ENCODE results near the gene EML6.
A peak's percentile ranks its signal among the peaks of the same experiment; 100 is the strongest.

Gene EML6

DNA sequence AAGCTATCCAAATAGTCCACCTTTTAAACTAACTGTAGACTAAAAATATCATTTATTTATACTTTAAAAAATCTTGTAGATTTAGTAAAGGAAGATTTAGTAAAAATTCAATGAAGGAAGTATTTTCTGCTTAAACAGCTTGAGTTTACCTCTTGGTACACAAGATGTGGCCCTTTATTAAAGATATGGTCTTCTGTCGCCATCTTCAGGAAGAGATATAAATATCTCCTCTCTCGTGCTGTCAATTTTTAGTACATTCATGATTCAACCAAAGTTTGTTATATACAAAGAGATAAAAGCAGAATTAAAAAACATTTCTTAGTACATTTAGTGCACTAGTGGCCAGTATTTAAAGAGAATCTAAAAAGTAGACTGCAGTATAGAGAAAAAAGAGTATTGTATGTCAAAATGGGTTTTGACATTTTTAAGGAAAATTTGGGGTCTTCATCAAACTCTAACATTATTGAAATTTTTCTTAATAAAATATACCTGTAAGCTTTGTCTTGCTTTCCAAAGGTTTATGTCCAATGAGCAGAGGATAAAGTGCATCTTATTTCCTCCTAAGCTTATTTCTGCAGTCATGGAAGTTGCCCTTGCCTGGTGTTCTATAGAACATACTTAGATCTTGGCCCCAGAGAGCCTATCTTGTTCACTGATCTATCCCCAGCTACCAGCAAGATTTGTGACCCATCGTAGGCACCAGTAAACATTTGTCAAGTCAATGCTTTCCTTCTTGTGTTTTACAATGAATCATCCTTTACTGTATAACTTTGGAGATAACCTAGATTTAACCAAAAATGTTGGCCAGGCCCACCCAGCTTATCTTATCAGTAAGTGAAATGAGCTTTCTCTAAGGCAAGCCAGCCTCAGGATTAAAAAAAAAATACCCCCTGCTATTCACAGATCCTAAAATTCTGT is 18.5 kb upstream of the EML6 start:
- no peaks in the 10 kb centered on the region for H3K9me3 ChIP-seq (ENCODE audit: insufficient read depth, low read depth, low read length)

DNA sequence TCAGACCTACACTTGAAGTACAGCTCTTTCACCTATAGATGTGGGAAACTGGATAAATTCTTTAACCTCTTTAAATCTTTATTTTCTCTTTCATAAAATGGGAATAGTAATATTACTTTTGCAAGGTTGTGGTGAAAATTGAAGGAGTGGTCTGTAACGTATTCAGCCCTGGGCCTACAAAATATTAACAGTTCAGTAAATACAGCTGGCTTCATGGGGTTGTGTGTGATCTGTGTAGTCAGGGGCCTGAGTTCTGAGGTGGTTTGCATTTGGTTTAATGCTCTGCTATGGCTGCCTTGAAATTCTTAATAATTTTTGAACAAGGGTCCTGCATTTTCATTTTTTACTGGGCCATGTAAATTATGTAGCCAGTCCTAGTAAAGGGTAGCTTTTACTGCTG is 16.8 kb upstream of the EML6 start:
- Histone ChIP-seq H2AFZ (ENCODE audit: low read length) (no peak overlapping the region), H3K4me3 (ENCODE audit: low read length, poor library complexity, severe bottlenecking) (no peak overlapping the region), H3K36me3 (ENCODE audit: insufficient read depth, low read length) (no peaks in the 10 kb centered on the region), H4K20me1 (ENCODE audit: insufficient read depth, low read length, poor library complexity, severe bottlenecking) (no peaks in the 10 kb centered on the region), H3K79me2 (ENCODE audit: insufficient read depth, low read length) (no peaks in the 10 kb centered on the region), H3F3A (ENCODE audit: low read depth) (no peaks in the 10 kb centered on the region), H3K27me3 (ENCODE audit: insufficient read depth, low read length, poor library complexity, severe bottlenecking) (no peaks in the 10 kb centered on the region), H3K4me2 (ENCODE audit: low read depth, low read length, poor library complexity, severe bottlenecking) (no peak overlapping the region), H3K9ac (ENCODE audit: low read depth, low read length, poor library complexity, severe bottlenecking) (no peak overlapping the region), H3K9me2 (replicated peaks; ENCODE audit: low read depth, low read length) (no peaks in the 10 kb centered on the region), H3K4me1 (ENCODE audit: insufficient read depth, low read length, poor library complexity, severe bottlenecking) (no peaks in the 10 kb centered on the region), H3K9me3 (ENCODE audit: insufficient read depth, low read depth, low read length) (no peaks in the 10 kb centered on the region)
- no peak for TF ChIP-seq EZH2phosphoT487 (IDR thresholded peaks at IDR 0.05; ENCODE audit: borderline replicate concordance)
- TF ChIP-seq, protein P1, sequence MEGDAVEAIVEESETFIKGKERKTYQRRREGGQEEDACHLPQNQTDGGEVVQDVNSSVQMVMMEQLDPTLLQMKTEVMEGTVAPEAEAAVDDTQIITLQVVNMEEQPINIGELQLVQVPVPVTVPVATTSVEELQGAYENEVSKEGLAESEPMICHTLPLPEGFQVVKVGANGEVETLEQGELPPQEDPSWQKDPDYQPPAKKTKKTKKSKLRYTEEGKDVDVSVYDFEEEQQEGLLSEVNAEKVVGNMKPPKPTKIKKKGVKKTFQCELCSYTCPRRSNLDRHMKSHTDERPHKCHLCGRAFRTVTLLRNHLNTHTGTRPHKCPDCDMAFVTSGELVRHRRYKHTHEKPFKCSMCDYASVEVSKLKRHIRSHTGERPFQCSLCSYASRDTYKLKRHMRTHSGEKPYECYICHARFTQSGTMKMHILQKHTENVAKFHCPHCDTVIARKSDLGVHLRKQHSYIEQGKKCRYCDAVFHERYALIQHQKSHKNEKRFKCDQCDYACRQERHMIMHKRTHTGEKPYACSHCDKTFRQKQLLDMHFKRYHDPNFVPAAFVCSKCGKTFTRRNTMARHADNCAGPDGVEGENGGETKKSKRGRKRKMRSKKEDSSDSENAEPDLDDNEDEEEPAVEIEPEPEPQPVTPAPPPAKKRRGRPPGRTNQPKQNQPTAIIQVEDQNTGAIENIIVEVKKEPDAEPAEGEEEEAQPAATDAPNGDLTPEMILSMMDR (conservative IDR thresholded peaks at IDR 0.05; ENCODE audit: low read length): no peak

More for the DNA sequence above, 18.5 kb upstream of the EML6 start:
- Histone ChIP-seq H2AFZ (ENCODE audit: low read length) (no peak overlapping the region), H3K4me2 (ENCODE audit: low read depth, low read length, poor library complexity, severe bottlenecking) (no peak overlapping the region), H3K79me2 (ENCODE audit: insufficient read depth, low read length) (no peaks in the 10 kb centered on the region), H3K4me1 (ENCODE audit: insufficient read depth, low read length, poor library complexity, severe bottlenecking) (no peaks in the 10 kb centered on the region), H3K4me3 (ENCODE audit: low read length, poor library complexity, severe bottlenecking) (no peak overlapping the region), H4K20me1 (ENCODE audit: insufficient read depth, low read length, poor library complexity, severe bottlenecking) (no peaks in the 10 kb centered on the region), H3F3A (ENCODE audit: low read depth) (no peaks in the 10 kb centered on the region), H3K36me3 (ENCODE audit: insufficient read depth, low read length) (no peaks in the 10 kb centered on the region), H3K9ac (ENCODE audit: low read depth, low read length, poor library complexity, severe bottlenecking) (no peak overlapping the region), H3K27me3 (ENCODE audit: insufficient read depth, low read length, poor library complexity, severe bottlenecking) (no peaks in the 10 kb centered on the region), H3K9me2 (replicated peaks; ENCODE audit: low read depth, low read length) (no peaks in the 10 kb centered on the region)
- no peak for TF ChIP-seq EZH2phosphoT487 (IDR thresholded peaks at IDR 0.05; ENCODE audit: borderline replicate concordance)
- TF ChIP-seq, protein P1 (conservative IDR thresholded peaks at IDR 0.05; ENCODE audit: low read length): peak; percentile 79

DNA sequence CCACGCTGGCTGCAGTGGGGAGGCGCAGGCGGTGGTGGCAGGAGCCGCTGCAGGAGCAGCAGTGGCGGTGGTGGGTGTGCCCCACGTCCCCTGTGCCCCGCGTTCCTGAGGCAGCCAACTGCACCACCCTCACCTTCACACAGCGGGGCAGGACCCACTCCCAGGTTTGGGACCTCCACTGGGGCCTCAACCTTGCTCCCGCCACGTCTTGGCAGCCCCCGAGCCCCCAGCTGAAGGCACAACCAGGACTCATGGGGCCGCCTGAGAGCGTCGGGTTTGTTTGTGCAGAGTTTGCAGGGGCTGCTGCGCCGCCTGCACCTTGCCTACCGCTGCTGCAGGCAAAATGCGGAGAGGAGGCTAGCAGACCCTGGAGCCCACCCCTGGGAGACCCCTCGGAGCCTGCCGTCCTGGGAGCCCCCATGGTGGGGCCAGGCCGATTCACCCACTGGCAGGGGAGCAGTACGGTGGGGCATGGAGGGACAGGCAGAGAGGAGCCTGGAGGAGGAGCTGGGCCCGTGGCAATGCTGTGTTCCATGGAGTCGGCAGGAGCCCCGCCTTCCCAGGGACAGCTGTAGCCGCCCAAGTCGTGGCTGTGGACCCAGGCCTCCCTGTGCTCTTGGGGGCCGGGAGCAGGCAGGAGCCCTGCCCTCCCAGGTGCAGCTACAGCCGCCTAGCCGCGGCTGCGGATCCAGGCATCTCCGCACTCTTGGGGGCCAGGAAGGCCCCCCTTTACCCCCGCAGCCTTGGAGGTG is 14.7 kb upstream of the EML6 start:
- no peak overlapping the region for H3K9ac ChIP-seq (ENCODE audit: low read depth, low read length, poor library complexity, severe bottlenecking)
- H3K4me3 ChIP-seq (ENCODE audit: low read length, poor library complexity, severe bottlenecking): no peak overlapping the region
- no peaks in the 10 kb centered on the region for H3K4me1 ChIP-seq (ENCODE audit: insufficient read depth, low read length, poor library complexity, severe bottlenecking)
- H4K20me1 ChIP-seq (ENCODE audit: insufficient read depth, low read length, poor library complexity, severe bottlenecking): no peaks in the 10 kb centered on the region
- no peaks in the 10 kb centered on the region for H3K79me2 ChIP-seq (ENCODE audit: insufficient read depth, low read length)
- no peaks in the 10 kb centered on the region for H3K9me3 ChIP-seq (ENCODE audit: insufficient read depth, low read depth, low read length)
- no peak overlapping the region for H3K4me2 ChIP-seq (ENCODE audit: low read depth, low read length, poor library complexity, severe bottlenecking)
- H3K36me3 ChIP-seq (ENCODE audit: insufficient read depth, low read length): no peaks in the 10 kb centered on the region
- no peaks in the 10 kb centered on the region for H3K9me2 ChIP-seq (replicated peaks; ENCODE audit: low read depth, low read length)
- H3K27me3 ChIP-seq (ENCODE audit: insufficient read depth, low read length, poor library complexity, severe bottlenecking): no peaks in the 10 kb centered on the region
- TF ChIP-seq, protein P1 (conservative IDR thresholded peaks at IDR 0.05; ENCODE audit: low read length): no peak
- no peak for TF ChIP-seq EZH2phosphoT487 (IDR thresholded peaks at IDR 0.05; ENCODE audit: borderline replicate concordance)
- H2AFZ ChIP-seq (ENCODE audit: low read length): peak overlapping the region; percentile 59; the same call in 1 of the 2 replicates
- no peaks in the 10 kb centered on the region for H3F3A ChIP-seq (ENCODE audit: low read depth)
